Mononuclear cell (primary cell): ENCODE results near the gene EBF3. TPM values are rescaled to one million over a fixed set of nuclear protein-coding genes. Genes with fewer than 3 reads are reported as not detected.

Experiments
- H3K27me3 ChIP-seq: 2 replicates; pipeline ENCODE4 v1.6.0; 2011; ENCODE audit warnings: low read length, control low read depth; ENCODE audit not compliant: insufficient read depth
- H3K4me1 ChIP-seq: 2 replicates; pipeline ENCODE4 v1.5.1; 2011; ENCODE audit warnings: mild to moderate bottlenecking, low read length, control low read depth; ENCODE audit not compliant: insufficient read depth
- H3K4me3 ChIP-seq: 2 replicates; pipeline ENCODE4 v1.5.1; 2011; ENCODE audit warnings: mild to moderate bottlenecking, low read length, moderate library complexity
- H3K9me3 ChIP-seq: 2 replicates; pipeline ENCODE4 v1.5.1; 2011; ENCODE audit warnings: low read depth, mild to moderate bottlenecking, control low read depth, low read length
- total RNA-seq: library from RNA; depleted of rRNA; stranded (reverse); fragments of >200 nt; gene quantifications from one replicate; pipeline ENCODE4 v1.2.3, GENCODE V29; 2012

The EBF3 gene
- total RNA-seq, 1 donor = not detected

GRCh38 chr10:129790715-129791446, 173.2 kb downstream of the EBF3 start:
- Histone ChIP-seq H3K4me3 (no peak overlapping the region), H3K9me3 (no peaks in the 10 kb centered on the region), H3K4me1 (no peaks in the 10 kb centered on the region), H3K27me3 (no peaks in the 10 kb centered on the region)

GRCh38 chr10:129788215-129788614, 175.9 kb downstream of the EBF3 start:
- H3K4me1 ChIP-seq = no peaks in the 10 kb centered on the region
- no peaks in the 10 kb centered on the region for H3K9me3 ChIP-seq
- no peaks in the 10 kb centered on the region for H3K27me3 ChIP-seq
- no peak overlapping the region for H3K4me3 ChIP-seq

- Histone ChIP-seq H3K4me1 (no peaks in the 10 kb centered on the region), H3K27me3 (no peaks in the 10 kb centered on the region), H3K9me3 (no peaks in the 10 kb centered on the region), H3K4me3 (no peak overlapping the region)
Measured at GRCh38 chr10:129787557-129787956, 176.5 kb downstream of the EBF3 start.

- H3K27me3 ChIP-seq = no peaks in the 10 kb centered on the region
- H3K9me3 ChIP-seq = no peaks in the 10 kb centered on the region
- H3K4me1 ChIP-seq = no peaks in the 10 kb centered on the region
- H3K4me3 ChIP-seq = no peak overlapping the region
Measured at GRCh38 chr10:129786216-129786615, 177.9 kb downstream of the EBF3 start.

GRCh38 chr10:129785536-129785981, 178.5 kb downstream of the EBF3 start:
- H3K27me3 ChIP-seq = no peaks in the 10 kb centered on the region
- H3K4me3 ChIP-seq = no peak overlapping the region
- no peaks in the 10 kb centered on the region for H3K4me1 ChIP-seq
- H3K9me3 ChIP-seq = no peaks in the 10 kb centered on the region

Other genes with a start within 250 kb of the EBF3 start
- 1.8 TPM for gene C10orf143, start 146.6 kb upstream of the EBF3 start, total RNA-seq
- 34.1 TPM for gene GLRX3, start 172.1 kb upstream of the EBF3 start, total RNA-seq